HCT116 (cell line): Measurements from ENCODE around the gene PSME3IP1. TPM values are rescaled to one million over a fixed set of nuclear protein-coding genes. Genes with fewer than 3 reads are reported as not detected.

Experiments
- ATAC-seq: fragments of 200-7000 bp; cut with Tn5 transposase; 2 replicates; pipeline ENCODE4 v1.9.1; 2020; ENCODE audit warnings: mild to moderate bottlenecking, moderate library complexity
- BruUV-seq: library from RNA; stranded (reverse); fragments of 400-500 nt; replicated peaks from 2 replicates; lab custom pipeline; 2021; lab: Mats Ljungman, UMichigan
- CTCF ChIA-PET: fragments of 300-600 bp; sonication (Branson Sonifier 250); formaldehyde crosslinking; loops from one replicate; lab custom pipeline; 2021; ENCODE audit warnings: antibody characterized with exemption; lab: Charles Lee
- POLR2A ChIA-PET: fragments of 300-600, 350-600 bp; sonication (Branson Sonifier 250); formaldehyde crosslinking; loops from one replicate; lab custom pipeline; 2021; ENCODE audit warnings: antibody characterized with exemption; lab: Charles Lee
- RAD21 ChIA-PET, 2 experiments: fragments of 300-600 bp; sonication (Branson Sonifier 250); formaldehyde crosslinking; loops; one replicate each; lab custom pipeline; 2023; ENCODE audit warnings: low total read pairs in 2 of 2; ENCODE audit not compliant: uncharacterized antibody in 2 of 2, unreplicated experiment in 2 of 2, low non-redundant PET in 1 of 2; lab: Charles Lee
- DNase-seq: peaks from one replicate; pipeline ENCODE4 v3.0.0-alpha.2; 2010; ENCODE audit warnings: low read depth, low spot score
- H2AFZ ChIP-seq: fragments of 200-600 bp; shearing (Covaris generic), sonication (generic); 2 replicates; pipeline ENCODE4 v1.6.1; 2017; ENCODE audit warnings: low read depth, mixed run types, mixed read lengths, antibody characterized with exemption, low read length; ENCODE audit not compliant: poor library complexity, severe bottlenecking
- H3K27ac ChIP-seq: 2 replicates; pipeline ENCODE4 v1.5.1; 2012; ENCODE audit warnings: low read depth, low read length
- H3K27me3 ChIP-seq: fragments of 200-600 bp; sonication (generic); 2 replicates; pipeline ENCODE4 v1.6.1; 2016; ENCODE audit warnings: mixed run types, low read length, mixed read lengths; ENCODE audit not compliant: insufficient read depth
- H3K36me3 ChIP-seq, 2 experiments: fragments of 200-500 bp in 1 of 2; fragments of 200-600 bp in 1 of 2; sonication (Bioruptor generic) in 1 of 2; sonication (generic) in 1 of 2; 2 replicates each; pipeline versions ENCODE4 v1.5.1 to v1.6.1; 2014 to 2016; ENCODE audit warnings: low read length in 2 of 2, inconsistent platforms in 1 of 2, mixed read lengths in 1 of 2, mixed run types in 1 of 2; ENCODE audit not compliant: insufficient read depth in 2 of 2, control insufficient read depth in 1 of 2
- H3K4me1 ChIP-seq, 2 experiments: fragments of 200-600 bp in 1 of 2; sonication (generic) in 1 of 2; 2 replicates each; pipeline versions ENCODE4 v1.5.1 to v1.6.1; 2012 to 2017; ENCODE audit warnings: low read length in 2 of 2, inconsistent platforms in 1 of 2, mild to moderate bottlenecking in 1 of 2, mixed read lengths in 1 of 2, mixed run types in 1 of 2, moderate library complexity in 1 of 2; ENCODE audit not compliant: insufficient read depth in 2 of 2, control insufficient read depth in 1 of 2
- H3K4me2 ChIP-seq: fragments of 200-600 bp; sonication (generic); 2 replicates; pipeline ENCODE4 v1.6.1; 2017; ENCODE audit warnings: mixed run types, low read length, mixed read lengths
- H3K4me3 ChIP-seq, 2 experiments: fragments of 200-600 bp in 1 of 2; sonication (generic) in 1 of 2; replicated peaks in 1 of 2; 2 replicates each; pipeline ENCODE4 v1.5.1; 2011 to 2016; ENCODE audit warnings: low read length in 2 of 2, control low read depth in 1 of 2, low read depth in 1 of 2, mild to moderate bottlenecking in 1 of 2, mixed read lengths in 1 of 2, mixed run types in 1 of 2
- H3K79me2 ChIP-seq: fragments of 200-600 bp; sonication (generic); 2 replicates; pipeline ENCODE4 v1.6.1; 2017; ENCODE audit warnings: mild to moderate bottlenecking, mixed run types, low read length, moderate library complexity, mixed read lengths; ENCODE audit not compliant: insufficient read depth
- H3K9ac ChIP-seq: fragments of 200-600 bp; sonication (generic); 2 replicates; pipeline ENCODE4 v1.6.1; 2016; ENCODE audit warnings: low read length, mixed read lengths
- H3K9me2 ChIP-seq: fragments of 200-600 bp; sonication (generic), shearing (Covaris generic); 2 replicates; pipeline ENCODE4 v1.6.1; 2017; ENCODE audit warnings: mixed run types, mild to moderate bottlenecking, moderate library complexity; ENCODE audit not compliant: insufficient read depth
- H3K9me3 ChIP-seq, 2 experiments: fragments of 200-500 bp in 1 of 2; fragments of 200-600 bp in 1 of 2; sonication (Bioruptor generic) in 1 of 2; sonication (generic) in 1 of 2; 2 replicates each; pipeline ENCODE4 v1.6.1; 2014 to 2017; ENCODE audit warnings: low read length in 2 of 2, mixed read lengths in 2 of 2, inconsistent platforms in 1 of 2, low read depth in 1 of 2, mild to moderate bottlenecking in 1 of 2, mixed run types in 1 of 2, moderate library complexity in 1 of 2; ENCODE audit not compliant: control insufficient read depth in 1 of 2, insufficient read depth in 1 of 2
- H4K20me1 ChIP-seq: fragments of 200-600 bp; sonication (generic), shearing (Covaris generic); 2 replicates; pipeline ENCODE4 v1.6.1; 2017; ENCODE audit warnings: mixed run types, mild to moderate bottlenecking, moderate library complexity; ENCODE audit not compliant: insufficient read depth
- ATF3 ChIP-seq: IDR thresholded peaks from 2 replicates; pipeline ENCODE4 v1.6.1; 2012
- CBX3 ChIP-seq: IDR thresholded peaks from 2 replicates; pipeline ENCODE4 v1.6.1; 2012; ENCODE audit warnings: low read depth
- CEBPB ChIP-seq: IDR thresholded peaks from 2 replicates; pipeline ENCODE4 v1.6.1; 2012; ENCODE audit warnings: low read depth
- ELF1 ChIP-seq: IDR thresholded peaks from 2 replicates; pipeline ENCODE4 v1.6.1; 2012; ENCODE audit warnings: low read depth, borderline replicate concordance
- EZH2 ChIP-seq: fragments of 200-600 bp; sonication (generic); IDR thresholded peaks from 2 replicates; pipeline ENCODE4 v1.6.1; 2017; ENCODE audit warnings: antibody characterized with exemption, mixed run types
- FOSL1 ChIP-seq: IDR thresholded peaks from 2 replicates; pipeline ENCODE4 v1.6.1; 2012; ENCODE audit warnings: low read depth
- JUND ChIP-seq: IDR thresholded peaks from 2 replicates; pipeline ENCODE4 v1.6.1; 2012
- POLR2A ChIP-seq: IDR thresholded peaks from 2 replicates; pipeline ENCODE4 v1.7.0; 2011; ENCODE audit warnings: borderline replicate concordance; ENCODE audit not compliant: insufficient read depth, insufficient read length; ENCODE audit errors: extremely low read depth
- REST ChIP-seq: IDR thresholded peaks from 2 replicates; pipeline ENCODE4 v1.6.1; 2012; ENCODE audit warnings: low read depth
- SIN3A ChIP-seq: IDR thresholded peaks from 2 replicates; pipeline ENCODE4 v1.6.1; 2012; ENCODE audit warnings: low read depth
- SRF ChIP-seq: IDR thresholded peaks from 2 replicates; pipeline ENCODE4 v1.6.1; 2012; ENCODE audit warnings: low read depth
- YY1 ChIP-seq: IDR thresholded peaks from 2 replicates; pipeline ENCODE4 v1.6.1; 2011; ENCODE audit warnings: low read length, low read depth, moderate library complexity, mild to moderate bottlenecking; ENCODE audit not compliant: insufficient replicate concordance; ENCODE audit errors: extremely low read depth
- intact Hi-C: fragments of 100-400 bp; cut with micrococcal nuclease; formaldehyde crosslinking; loops from 2 replicates; pipeline ENCODE4 v1.10.0; 2022
- total RNA-seq: library from RNA; stranded (reverse); gene quantifications from one replicate; pipeline ENCODE4 v1.2.1, GENCODE V29; 2021; ENCODE audit not compliant: unreplicated experiment

The PSME3IP1 gene
- total RNA-seq, 1 experiment from 2014 or later, result 88.5 TPM

GRCh38 chr16:57184113-57184512 lies 1.7 kb downstream of the PSME3IP1 start:
- H3K36me3 ChIP-seq, result no peaks in the 10 kb centered on the region
- peak overlapping the region; percentile 82 for H3K4me2 ChIP-seq
- no peak for TF ChIP-seq JUND
- TF ChIP-seq ELF1, result no peak
- no peak for TF ChIP-seq SIN3A
- no peak overlapping the region for H3K27ac ChIP-seq
- ChIA-PET CTCF (no interaction called here), POLR2A (no interaction called here), RAD21 (no interaction called here)
- no peak overlapping the region for H2AFZ ChIP-seq
- no TSS peak for BruUV-seq
- no peaks in the 10 kb centered on the region for H3K9me2 ChIP-seq
- no peaks in the 10 kb centered on the region for H3K9me3 ChIP-seq
- ATAC-seq (no peak), DNase-seq (no peak)
- peaks cover 85% of the 10 kb centered on the region for H3K79me2 ChIP-seq
- peaks cover 9 to 21% of the 10 kb centered on the region in 2 experiments for H3K4me1 ChIP-seq
- intact Hi-C loops, result loop anchor here (10.0 kb wide), 1 partner anchor 111 kb away; no protein-coding TSS in a partner anchor
- H4K20me1 ChIP-seq, result no peaks in the 10 kb centered on the region
- H3K4me3 ChIP-seq, result peak overlapping the region in 1 of 2 experiments; percentile 96; a peak in 1 of 4 replicates
- H3K9ac ChIP-seq, result no peak overlapping the region
- H3K27me3 ChIP-seq, result no peaks in the 10 kb centered on the region

GRCh38 chr16:57179215-57179828 lies 6.5 kb downstream of the PSME3IP1 start:
- Histone ChIP-seq H3K36me3 (no peaks in the 10 kb centered on the region), H3K9me2 (no peaks in the 10 kb centered on the region), H4K20me1 (no peaks in the 10 kb centered on the region), H3K27ac (no peak overlapping the region), H3K9me3 (no peaks in the 10 kb centered on the region), H3K79me2 (peaks cover 47% of the 10 kb centered on the region), H3K4me3 (no peak overlapping the region), H3K4me1 (peaks cover under 1 to 5% of the 10 kb centered on the region in 2 experiments; a peak in 3 of 4 replicates), H2AFZ (no peak overlapping the region), H3K27me3 (no peaks in the 10 kb centered on the region), H3K4me2 (no peak overlapping the region), H3K9ac (no peak overlapping the region)
- DNase-seq (no peak), ATAC-seq (no peak)
- ChIA-PET RAD21 (no interaction called here), CTCF (no interaction called here), POLR2A (no interaction called here)
- intact Hi-C loops, result no loop called here
- TF ChIP-seq SRF, result no peak
- no peak for TF ChIP-seq FOSL1
- TF ChIP-seq YY1, result no peak
- TF ChIP-seq JUND, result no peak
- TF ChIP-seq POLR2A, result no peak
- TF ChIP-seq CBX3, result no peak
- no peak for TF ChIP-seq CEBPB
- TF ChIP-seq REST, result no peak
- TF ChIP-seq ATF3, result no peak
- no peak for TF ChIP-seq ELF1
- no peak for TF ChIP-seq EZH2
- BruUV-seq, result no TSS peak
